Measurements from ENCODE around the gene EFL1. TPM values are rescaled to one million over a fixed set of nuclear protein-coding genes. Genes with fewer than 3 reads are reported as not detected.

The EFL1 gene
- total and polyA plus RNA-seq, 2 experiments from 2014 or later: 15.4 to 46.4 TPM

DNA sequence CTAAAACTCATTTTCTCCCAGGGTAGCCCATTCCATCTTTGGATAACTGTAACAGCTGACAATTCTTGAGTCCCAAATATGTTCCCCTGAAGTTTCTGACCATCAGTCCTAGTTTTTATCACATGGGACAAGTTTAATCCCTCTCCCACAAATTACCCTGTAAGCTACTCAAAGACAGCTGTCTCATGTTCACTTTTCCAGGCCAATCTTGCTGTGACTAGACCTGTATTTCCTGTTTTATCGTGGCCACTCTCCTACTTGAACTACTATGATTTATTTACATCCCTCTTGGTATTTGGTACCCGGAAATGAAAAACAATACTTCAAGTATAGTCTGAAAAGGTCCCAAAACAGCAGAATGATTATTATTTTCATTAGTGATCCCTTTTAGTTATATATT lies 121.6 kb downstream of the EFL1 start (continued):
- TF ChIP-seq, protein P1, sequence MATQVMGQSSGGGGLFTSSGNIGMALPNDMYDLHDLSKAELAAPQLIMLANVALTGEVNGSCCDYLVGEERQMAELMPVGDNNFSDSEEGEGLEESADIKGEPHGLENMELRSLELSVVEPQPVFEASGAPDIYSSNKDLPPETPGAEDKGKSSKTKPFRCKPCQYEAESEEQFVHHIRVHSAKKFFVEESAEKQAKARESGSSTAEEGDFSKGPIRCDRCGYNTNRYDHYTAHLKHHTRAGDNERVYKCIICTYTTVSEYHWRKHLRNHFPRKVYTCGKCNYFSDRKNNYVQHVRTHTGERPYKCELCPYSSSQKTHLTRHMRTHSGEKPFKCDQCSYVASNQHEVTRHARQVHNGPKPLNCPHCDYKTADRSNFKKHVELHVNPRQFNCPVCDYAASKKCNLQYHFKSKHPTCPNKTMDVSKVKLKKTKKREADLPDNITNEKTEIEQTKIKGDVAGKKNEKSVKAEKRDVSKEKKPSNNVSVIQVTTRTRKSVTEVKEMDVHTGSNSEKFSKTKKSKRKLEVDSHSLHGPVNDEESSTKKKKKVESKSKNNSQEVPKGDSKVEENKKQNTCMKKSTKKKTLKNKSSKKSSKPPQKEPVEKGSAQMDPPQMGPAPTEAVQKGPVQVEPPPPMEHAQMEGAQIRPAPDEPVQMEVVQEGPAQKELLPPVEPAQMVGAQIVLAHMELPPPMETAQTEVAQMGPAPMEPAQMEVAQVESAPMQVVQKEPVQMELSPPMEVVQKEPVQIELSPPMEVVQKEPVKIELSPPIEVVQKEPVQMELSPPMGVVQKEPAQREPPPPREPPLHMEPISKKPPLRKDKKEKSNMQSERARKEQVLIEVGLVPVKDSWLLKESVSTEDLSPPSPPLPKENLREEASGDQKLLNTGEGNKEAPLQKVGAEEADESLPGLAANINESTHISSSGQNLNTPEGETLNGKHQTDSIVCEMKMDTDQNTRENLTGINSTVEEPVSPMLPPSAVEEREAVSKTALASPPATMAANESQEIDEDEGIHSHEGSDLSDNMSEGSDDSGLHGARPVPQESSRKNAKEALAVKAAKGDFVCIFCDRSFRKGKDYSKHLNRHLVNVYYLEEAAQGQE (IDR thresholded peaks at IDR 0.05; ENCODE audit: unreplicated experiment): no peak
- TF ChIP-seq POLR2AphosphoS5 (IDR thresholded peaks at IDR 0.05; ENCODE audit: low read depth): no peak
- TF ChIP-seq EZH2phosphoT487 (IDR thresholded peaks at IDR 0.05; ENCODE audit: unreplicated experiment): no peak
- TF ChIP-seq STAT1 (IDR thresholded peaks at IDR 0.05; ENCODE audit: unreplicated experiment): no peak
- no peak for TF ChIP-seq ZNF331 (CRISPR knock-in tag; IDR thresholded peaks at IDR 0.05; ENCODE audit: low read depth)
- TF ChIP-seq JUNB (IDR thresholded peaks at IDR 0.05; ENCODE audit: unreplicated experiment): no peak

DNA sequence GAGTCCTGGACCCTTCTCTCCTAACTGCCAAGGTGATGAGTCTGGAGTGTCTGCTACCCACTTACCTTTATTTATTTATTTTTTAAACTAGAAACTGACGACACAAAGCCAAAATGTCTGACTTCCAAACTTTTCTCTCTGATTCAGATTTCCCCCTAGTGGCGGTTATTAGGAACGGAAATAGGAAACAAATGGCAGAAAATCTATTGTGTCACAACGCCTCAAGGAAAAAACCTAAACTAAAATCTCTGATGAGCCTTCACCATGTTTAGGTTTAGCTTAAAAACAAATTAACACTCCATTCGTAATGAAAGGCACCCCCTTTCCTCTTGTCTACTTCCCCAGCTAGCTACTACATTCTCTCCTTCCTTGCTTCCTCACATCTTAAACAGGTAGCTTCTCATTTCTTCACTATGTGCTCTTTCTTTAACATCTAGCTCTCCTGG lies 122.7 kb downstream of the EFL1 start:
- H3K4me1 Mint-ChIP-seq: peaks cover 4% of the 10 kb centered on the region; the same call in 2 of the 3 replicates
- TF ChIP-seq, protein P2, sequence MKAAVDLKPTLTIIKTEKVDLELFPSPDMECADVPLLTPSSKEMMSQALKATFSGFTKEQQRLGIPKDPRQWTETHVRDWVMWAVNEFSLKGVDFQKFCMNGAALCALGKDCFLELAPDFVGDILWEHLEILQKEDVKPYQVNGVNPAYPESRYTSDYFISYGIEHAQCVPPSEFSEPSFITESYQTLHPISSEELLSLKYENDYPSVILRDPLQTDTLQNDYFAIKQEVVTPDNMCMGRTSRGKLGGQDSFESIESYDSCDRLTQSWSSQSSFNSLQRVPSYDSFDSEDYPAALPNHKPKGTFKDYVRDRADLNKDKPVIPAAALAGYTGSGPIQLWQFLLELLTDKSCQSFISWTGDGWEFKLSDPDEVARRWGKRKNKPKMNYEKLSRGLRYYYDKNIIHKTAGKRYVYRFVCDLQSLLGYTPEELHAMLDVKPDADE (IDR thresholded peaks at IDR 0.05): no peak
- TF ChIP-seq, protein P3, sequence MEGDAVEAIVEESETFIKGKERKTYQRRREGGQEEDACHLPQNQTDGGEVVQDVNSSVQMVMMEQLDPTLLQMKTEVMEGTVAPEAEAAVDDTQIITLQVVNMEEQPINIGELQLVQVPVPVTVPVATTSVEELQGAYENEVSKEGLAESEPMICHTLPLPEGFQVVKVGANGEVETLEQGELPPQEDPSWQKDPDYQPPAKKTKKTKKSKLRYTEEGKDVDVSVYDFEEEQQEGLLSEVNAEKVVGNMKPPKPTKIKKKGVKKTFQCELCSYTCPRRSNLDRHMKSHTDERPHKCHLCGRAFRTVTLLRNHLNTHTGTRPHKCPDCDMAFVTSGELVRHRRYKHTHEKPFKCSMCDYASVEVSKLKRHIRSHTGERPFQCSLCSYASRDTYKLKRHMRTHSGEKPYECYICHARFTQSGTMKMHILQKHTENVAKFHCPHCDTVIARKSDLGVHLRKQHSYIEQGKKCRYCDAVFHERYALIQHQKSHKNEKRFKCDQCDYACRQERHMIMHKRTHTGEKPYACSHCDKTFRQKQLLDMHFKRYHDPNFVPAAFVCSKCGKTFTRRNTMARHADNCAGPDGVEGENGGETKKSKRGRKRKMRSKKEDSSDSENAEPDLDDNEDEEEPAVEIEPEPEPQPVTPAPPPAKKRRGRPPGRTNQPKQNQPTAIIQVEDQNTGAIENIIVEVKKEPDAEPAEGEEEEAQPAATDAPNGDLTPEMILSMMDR (conservative IDR thresholded peaks at IDR 0.05; ENCODE audit: low read depth in 2 of 2): peak; percentile 61 to 84
- ATAC-seq (no peak), DNase-seq (ENCODE audit: low spot score) (peak; percentile 85)
- H3K36me3 Mint-ChIP-seq (ENCODE audit: low read depth): peaks cover 7% of the 10 kb centered on the region; the same call in 2 of the 3 replicates
- Histone ChIP-seq H3K4me1 (ENCODE audit: insufficient read depth) (no peaks in the 10 kb centered on the region), H3K9me2 (ENCODE audit: insufficient read depth) (no peaks in the 10 kb centered on the region), H3F3A (replicated peaks; ENCODE audit: low read depth) (no peaks in the 10 kb centered on the region; the same call in 1 of the 2 replicates), H2AFZ (no peak overlapping the region), H3K79me2 (replicated peaks; ENCODE audit: insufficient read depth) (no peaks in the 10 kb centered on the region), H3K27ac (ENCODE audit: low read depth) (0 out of 2 replicates have a peak overlapping the region, but pooled peaks have one; percentile 13), H3K4me3 (no peak overlapping the region), H3K36me3 (ENCODE audit: insufficient read depth) (peaks cover 11% of the 10 kb centered on the region), H4K20me1 (replicated peaks; ENCODE audit: insufficient read depth) (no peaks in the 10 kb centered on the region), H3K27me3 (ENCODE audit: insufficient read depth) (no peaks in the 10 kb centered on the region), H3K4me2 (no peak overlapping the region)
- no peak overlapping the region for H3K4me3 Mint-ChIP-seq
- peak overlapping the region; percentile 6; the same call in 1 of the 2 replicates for H3K27ac Mint-ChIP-seq
- no peaks in the 10 kb centered on the region for H3K27me3 Mint-ChIP-seq (ENCODE audit: insufficient read depth, low read depth, poor library complexity)
- no peaks in the 10 kb centered on the region for H3K9me3 Mint-ChIP-seq

Data from GM23338 (cell line).